ENCODE data around the gene YPEL3. TPM values are rescaled to one million over a fixed set of nuclear protein-coding genes. Genes with fewer than 3 reads are reported as not detected.

The YPEL3 gene
- total and polyA plus RNA-seq, 4 donors, result 56.2 to 208 (median 93.5) TPM

- Histone ChIP-seq H3K9me3 (ENCODE audit: control insufficient read depth in 4 of 4, insufficient read depth in 3 of 4, low read length in 3 of 4) (no peaks in the 10 kb centered on the region), H3K36me3 (ENCODE audit: control insufficient read depth in 4 of 4, insufficient read depth in 4 of 4, low read length in 4 of 4) (peaks cover 0 to 4% (median 2%) of the 10 kb centered on the region in 4 donors), H3K4me1 (ENCODE audit: control insufficient read depth in 5 of 5, insufficient read depth in 5 of 5, low read length in 5 of 5) (peaks cover 6 to 23% (median 8%) of the 10 kb centered on the region in 5 donors), H3K27me3 (ENCODE audit: control insufficient read depth in 3 of 3, insufficient read depth in 3 of 3, low read length in 2 of 3) (no peaks in the 10 kb centered on the region), H3K27ac (ENCODE audit: low read depth in 1 of 2, low read length in 1 of 2) (peak overlapping the region in 1 of 2 donors; percentile 17), H3K4me3 (no peak overlapping the region), H3K9ac (ENCODE audit: insufficient read depth in 1 of 2, low read length in 2 of 2) (no peak overlapping the region)
- TF ChIP-seq CTCF (IDR thresholded peaks at IDR 0.05; ENCODE audit: control extremely low read depth, extremely low read depth), result no peak
- 72 to 83% methylated on average over 2 of the region's 2 CpGs for WGBS, 2 donors
- ATAC-seq (ENCODE audit: insufficient read depth, low FRiP score) (no peak), DNase-seq (no peak)
These were observed 35.0 kb downstream of the YPEL3 start for GRCh38 chr16:30060836-30061554.

- TF ChIP-seq CTCF (IDR thresholded peaks at IDR 0.05; ENCODE audit: control extremely low read depth, extremely low read depth), result no peak
- Histone ChIP-seq H3K4me3 (no peak overlapping the region), H3K36me3 (ENCODE audit: control insufficient read depth in 4 of 4, insufficient read depth in 4 of 4, low read length in 4 of 4) (peaks cover 0 to 4% (median 2%) of the 10 kb centered on the region in 4 donors), H3K27ac (ENCODE audit: low read depth in 1 of 2, low read length in 1 of 2) (peak overlapping the region in 1 of 2 donors; percentile 17), H3K4me1 (ENCODE audit: control insufficient read depth in 5 of 5, insufficient read depth in 5 of 5, low read length in 5 of 5) (peaks cover 6 to 23% (median 8%) of the 10 kb centered on the region in 5 donors), H3K9ac (ENCODE audit: insufficient read depth in 1 of 2, low read length in 2 of 2) (peak overlapping the region; percentile 28 to 46), H3K9me3 (ENCODE audit: control insufficient read depth in 4 of 4, insufficient read depth in 3 of 4, low read length in 3 of 4) (no peaks in the 10 kb centered on the region), H3K27me3 (ENCODE audit: control insufficient read depth in 3 of 3, insufficient read depth in 3 of 3, low read length in 2 of 3) (no peaks in the 10 kb centered on the region)
- ATAC-seq (ENCODE audit: insufficient read depth, low FRiP score) (no peak), DNase-seq (peak in 2 of 3 donors; percentile 55 to 69)
- 84 to 85% methylated on average over 4 of the region's 4 CpGs for WGBS, 2 donors
These were observed 35.7 kb downstream of the YPEL3 start for GRCh38 chr16:30060346-30060745.

GRCh38 chr16:30054959-30055553 lies 41.0 kb downstream of the YPEL3 start:
- no peak overlapping the region for H3K27ac ChIP-seq (ENCODE audit: low read depth in 1 of 2, low read length in 1 of 2)
- peak; percentile 5 for TF ChIP-seq CTCF (IDR thresholded peaks at IDR 0.05; ENCODE audit: control extremely low read depth, extremely low read depth)
- H3K9ac ChIP-seq (ENCODE audit: insufficient read depth in 1 of 2, low read length in 2 of 2), result no peak overlapping the region
- peaks cover 0 to 12% (median 5%) of the 10 kb centered on the region in 5 donors for H3K4me1 ChIP-seq (ENCODE audit: control insufficient read depth in 5 of 5, insufficient read depth in 5 of 5, low read length in 5 of 5)
- DNase-seq (no peak), ATAC-seq (ENCODE audit: insufficient read depth, low FRiP score) (no peak)
- WGBS, 2 donors, result 38 to 44% methylated on average over 10 of the region's 10 CpGs
- H3K9me3 ChIP-seq (ENCODE audit: control insufficient read depth in 4 of 4, insufficient read depth in 3 of 4, low read length in 3 of 4), result no peaks in the 10 kb centered on the region
- peaks cover 0 to 4% (median 2%) of the 10 kb centered on the region in 4 donors for H3K36me3 ChIP-seq (ENCODE audit: control insufficient read depth in 4 of 4, insufficient read depth in 4 of 4, low read length in 4 of 4)
- H3K27me3 ChIP-seq (ENCODE audit: control insufficient read depth in 3 of 3, insufficient read depth in 3 of 3, low read length in 2 of 3), result no peaks in the 10 kb centered on the region
- H3K4me3 ChIP-seq, result no peak overlapping the region

Data from lung (tissue), 12 donors.